Activated naive CD4-positive, alpha-beta T cell treated with anti-CD3 and anti-CD28 coated beads, Interleukin-2, amount 10 ng/mL, durations not matched to agents 7 days and 5 days (primary cell): ENCODE results near the gene C9orf153.
"Not testable (repeated sequence)": the region's sequence is repeated elsewhere in the genome, so short reads cannot be mapped to it uniquely, and the experiment has no call there.

Source experiments
- CTCF ChIA-PET: fragments of 350-600 bp; sonication (Branson Sonifier 250); formaldehyde crosslinking; loops from one replicate; lab custom pipeline; 2021; ENCODE audit warnings: antibody characterized with exemption; lab: Charles Lee
- DNase-seq: peaks from one replicate; pipeline ENCODE4 v3.0.0-alpha.2; 2020
- H3K27ac Mint-ChIP-seq: one replicate; pipeline ENCODE4 v1.8.0; 2021; ENCODE audit warnings: mild to moderate bottlenecking, moderate library complexity, mixed read lengths
- H3K27me3 Mint-ChIP-seq: one replicate; pipeline ENCODE4 v1.8.0; 2021; ENCODE audit warnings: mild to moderate bottlenecking, mixed read lengths
- H3K36me3 Mint-ChIP-seq: one replicate; pipeline ENCODE4 v1.8.0; 2021; ENCODE audit warnings: mixed read lengths
- H3K4me1 Mint-ChIP-seq: one replicate; pipeline ENCODE4 v1.8.0; 2021; ENCODE audit warnings: mixed read lengths
- H3K4me3 Mint-ChIP-seq: one replicate; pipeline ENCODE4 v1.8.0; 2021; ENCODE audit warnings: mild to moderate bottlenecking, moderate library complexity, mixed read lengths
- H3K9me3 Mint-ChIP-seq: one replicate; pipeline ENCODE4 v1.8.0; 2021; ENCODE audit warnings: mixed read lengths

The C9orf153 gene

DNA sequence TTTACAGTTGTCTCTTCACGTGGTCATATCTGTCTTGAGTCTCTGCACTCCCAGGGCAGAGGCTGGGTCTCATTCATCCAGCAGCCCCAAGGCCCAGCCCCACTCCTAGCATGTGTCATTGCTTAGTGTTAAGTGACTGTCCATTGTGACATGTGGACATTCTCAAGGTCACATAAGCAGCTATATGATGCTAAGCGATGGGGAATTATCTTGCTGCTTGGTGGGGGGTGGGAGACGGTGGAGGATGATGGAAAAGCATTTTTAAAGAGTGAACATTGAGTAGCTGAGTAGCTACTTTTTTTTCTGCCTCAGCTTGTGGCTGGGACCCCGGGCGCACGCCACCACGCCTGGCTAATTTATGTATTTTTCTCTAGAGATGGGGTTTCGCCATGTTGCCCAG is at the start of gene C9orf153:
Gene C9orf153, minus strand, starts transcription at position 101 of the 400 bp plus-strand sequence. CDS start 30,054 bp downstream, outside the sequence.
- H3K36me3 Mint-ChIP-seq = peaks cover 18% of the 10 kb centered on the region
- no peak for DNase-seq
- H3K4me3 Mint-ChIP-seq = no peak within 1 kb of the TSS

DNA sequence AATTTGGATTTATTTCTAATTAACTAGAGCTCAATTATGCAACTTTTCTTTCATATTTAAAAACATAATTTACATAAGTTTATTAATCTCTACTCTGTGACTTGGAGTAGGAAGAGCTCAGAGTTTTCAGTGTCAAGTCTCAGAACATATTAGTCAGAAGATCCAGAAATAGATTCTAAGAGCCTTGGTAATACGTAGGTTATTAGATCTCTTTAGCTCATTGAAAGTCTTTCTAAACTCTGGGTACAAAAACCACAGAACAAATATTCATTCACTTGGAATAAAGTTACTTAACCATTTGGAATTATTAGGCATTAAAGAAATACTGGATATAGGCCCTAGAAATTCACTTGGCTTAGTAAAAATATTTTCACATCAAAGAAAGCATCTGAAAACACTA is 49.2 kb upstream of the C9orf153 start:
- Mint-ChIP-seq H3K4me1 (peaks cover 20% of the 10 kb centered on the region), H3K9me3 (no peaks in the 10 kb centered on the region), H3K27me3 (no peaks in the 10 kb centered on the region), H3K27ac (no peak overlapping the region), H3K4me3 (no peak overlapping the region), H3K36me3 (peaks cover 62% of the 10 kb centered on the region)
- CTCF ChIA-PET = interaction anchor here (1.2 kb wide), 1 partner anchor 14 kb away, joined by 4 read pairs; no protein-coding TSS in a partner anchor
- DNase-seq = no peak

More for the DNA sequence above, at the start of gene C9orf153:
- Mint-ChIP-seq H3K9me3 (no peaks in the 10 kb centered on the region), H3K27me3 (no peaks in the 10 kb centered on the region), H3K4me1 (no peaks in the 10 kb centered on the region), H3K27ac (no peak within 1 kb of the TSS)
- CTCF ChIA-PET = no interaction called here

DNA sequence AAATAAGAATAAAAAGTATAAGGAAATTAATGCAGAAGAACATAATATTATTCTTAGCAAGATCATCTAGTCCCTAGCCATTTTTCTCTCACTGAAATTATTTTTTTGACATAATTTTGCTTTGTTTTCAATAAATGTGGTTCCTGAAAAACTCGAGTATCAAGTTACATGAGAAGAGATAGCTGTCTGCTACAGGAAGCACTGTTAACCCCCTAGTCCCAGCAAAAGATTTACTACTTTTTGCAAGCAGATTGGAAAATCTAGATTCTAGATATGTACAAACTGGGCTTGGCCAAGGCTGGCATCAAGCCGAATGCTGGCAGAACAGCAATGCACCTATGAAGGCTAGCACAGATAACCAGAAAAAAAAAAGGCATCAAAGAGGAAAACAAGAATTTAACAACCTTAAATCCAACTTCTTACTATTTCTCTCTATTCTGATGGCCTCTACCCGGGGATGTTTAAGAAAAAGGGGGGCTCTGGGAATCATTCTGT is 44.8 kb upstream of the C9orf153 start:
- peaks cover 57% of the 10 kb centered on the region for H3K36me3 Mint-ChIP-seq
- no peaks in the 10 kb centered on the region for H3K27me3 Mint-ChIP-seq
- CTCF ChIA-PET = no interaction called here
- no peak overlapping the region for H3K4me3 Mint-ChIP-seq
- no peak overlapping the region for H3K27ac Mint-ChIP-seq
- H3K4me1 Mint-ChIP-seq = peaks cover 21% of the 10 kb centered on the region
- no peaks in the 10 kb centered on the region for H3K9me3 Mint-ChIP-seq
- no peak for DNase-seq

DNA sequence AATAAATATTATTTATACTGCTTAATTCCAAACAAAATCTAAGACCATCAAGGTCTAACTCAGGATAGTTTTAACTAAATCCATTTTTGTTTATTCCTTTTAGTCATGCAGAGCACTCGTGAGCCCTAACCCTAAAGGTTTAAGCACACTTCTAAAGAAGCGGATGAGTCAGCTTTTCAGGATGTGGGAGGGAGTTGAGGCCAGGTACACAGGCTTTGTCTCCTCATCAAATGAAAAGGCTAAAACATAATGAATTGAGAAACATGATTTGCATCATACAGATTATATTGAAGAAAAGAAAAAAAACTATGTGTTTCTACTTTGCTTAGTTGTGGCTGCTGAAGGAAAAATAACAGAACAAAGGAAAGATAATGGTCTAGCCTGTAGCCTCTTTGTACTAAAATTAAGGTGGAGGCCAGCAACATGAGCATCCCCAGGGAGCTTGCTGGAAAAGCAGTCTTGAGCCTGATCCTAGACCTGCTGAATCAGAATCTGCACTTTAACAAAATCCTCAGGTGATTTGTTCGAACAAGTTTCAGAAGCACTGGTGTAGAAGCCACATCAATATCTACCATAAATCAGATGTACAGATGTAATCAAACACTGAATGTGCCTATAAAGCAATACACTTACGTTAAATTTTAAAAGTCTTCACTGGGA is 44.0 kb upstream of the C9orf153 start:
- peaks cover 62% of the 10 kb centered on the region for H3K36me3 Mint-ChIP-seq
- CTCF ChIA-PET = interaction anchor here (1.1 kb wide), 1 partner anchor 51 kb away, joined by 3 read pairs; the partner anchor contains the start of gene TUT7
- peaks cover 21% of the 10 kb centered on the region for H3K4me1 Mint-ChIP-seq
- H3K27ac Mint-ChIP-seq = peak overlapping the region; percentile 76
- no peaks in the 10 kb centered on the region for H3K27me3 Mint-ChIP-seq
- peak; percentile 46 for DNase-seq
- H3K4me3 Mint-ChIP-seq = no peak overlapping the region
- H3K9me3 Mint-ChIP-seq = no peaks in the 10 kb centered on the region

DNA sequence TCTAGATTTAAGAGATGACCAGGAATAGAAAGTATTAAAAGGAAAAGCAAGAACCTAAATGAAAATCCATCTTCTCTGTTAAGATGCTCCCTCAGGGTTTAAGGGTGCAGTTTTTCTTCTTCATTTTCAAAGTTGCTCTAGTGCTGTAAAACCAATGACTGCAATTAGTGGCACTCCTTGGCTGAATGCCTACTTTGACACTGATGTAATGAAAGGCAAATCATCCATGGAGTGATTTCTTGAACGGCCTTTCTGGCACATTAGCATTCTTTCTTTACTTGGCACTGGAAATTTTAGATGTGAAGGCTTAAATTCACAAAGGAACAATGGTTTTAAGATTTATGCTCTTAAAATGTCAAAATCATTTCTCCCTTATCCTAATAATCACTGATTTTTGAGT is 42.2 kb upstream of the C9orf153 start:
- H3K4me3 Mint-ChIP-seq = no peak overlapping the region
- H3K27me3 Mint-ChIP-seq = no peaks in the 10 kb centered on the region
- CTCF ChIA-PET = interaction anchor here (0.6 kb wide), 1 partner anchor 14 kb away, joined by 5 read pairs; no protein-coding TSS in a partner anchor

DNA sequence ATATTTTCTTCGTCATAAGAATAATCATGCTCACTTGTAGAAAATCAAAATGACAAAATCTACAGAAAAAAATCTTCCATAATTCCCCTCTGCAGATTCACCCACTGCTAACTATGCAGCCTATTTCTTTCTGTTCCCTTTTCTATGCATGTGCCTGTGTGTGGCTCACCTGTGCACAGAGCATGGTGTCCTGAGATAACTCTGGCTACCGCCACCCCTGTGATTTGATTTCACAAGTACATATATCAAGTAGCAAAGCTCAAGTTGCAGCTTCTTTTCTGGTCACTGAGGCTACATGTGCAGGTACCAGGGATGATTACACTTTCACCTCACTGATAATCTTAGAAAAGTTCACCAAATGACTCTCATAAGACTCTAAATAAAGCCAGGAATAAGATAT is 41.2 kb upstream of the C9orf153 start:
- Mint-ChIP-seq H3K36me3 (peaks cover 57% of the 10 kb centered on the region), H3K4me1 (peaks cover 20% of the 10 kb centered on the region), H3K27me3 (no peaks in the 10 kb centered on the region)

More for the DNA sequence above, 42.2 kb upstream of the C9orf153 start:
- DNase-seq = no peak
- H3K4me1 Mint-ChIP-seq = peaks cover 21% of the 10 kb centered on the region
- peaks cover 67% of the 10 kb centered on the region for H3K36me3 Mint-ChIP-seq
- no peak overlapping the region for H3K27ac Mint-ChIP-seq
- no peaks in the 10 kb centered on the region for H3K9me3 Mint-ChIP-seq

DNA sequence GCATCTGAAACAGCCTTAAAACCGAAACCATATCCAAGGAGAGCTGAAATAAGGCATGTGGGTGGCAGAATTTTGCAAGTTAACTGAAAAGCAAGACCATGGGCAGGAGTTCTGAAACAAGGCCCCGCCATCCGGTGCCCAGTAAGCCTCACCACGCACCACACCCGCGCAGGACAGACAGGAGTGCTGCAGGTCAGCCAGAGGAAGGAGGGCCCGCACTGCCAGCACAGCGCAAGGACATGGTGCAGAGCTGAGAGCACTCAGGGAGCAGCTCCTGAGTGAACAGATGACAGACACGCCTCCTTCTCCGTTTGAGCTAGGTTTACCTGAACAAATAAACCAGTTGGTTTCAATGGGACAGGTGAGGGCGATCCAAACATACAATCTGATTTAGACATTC is 39.4 kb upstream of the C9orf153 start:
- H3K27ac Mint-ChIP-seq = peak overlapping the region; percentile 52
- CTCF ChIA-PET = interaction anchor here (1.3 kb wide), 1 partner anchor 14 kb away, joined by 3 read pairs; no protein-coding TSS in a partner anchor
- DNase-seq = no peak
- no peaks in the 10 kb centered on the region for H3K9me3 Mint-ChIP-seq
- no peak overlapping the region for H3K4me3 Mint-ChIP-seq
- peaks cover 10% of the 10 kb centered on the region for H3K4me1 Mint-ChIP-seq
- H3K27me3 Mint-ChIP-seq = no peaks in the 10 kb centered on the region
- H3K36me3 Mint-ChIP-seq = peaks cover 56% of the 10 kb centered on the region

More for the DNA sequence above, 41.2 kb upstream of the C9orf153 start:
- Mint-ChIP-seq H3K27ac (no peak overlapping the region), H3K4me3 (no peak overlapping the region), H3K9me3 (no peaks in the 10 kb centered on the region)
- DNase-seq = no peak
- CTCF ChIA-PET = interaction anchor here (0.6 kb wide), 1 partner anchor 15 kb away, joined by 5 read pairs; no protein-coding TSS in a partner anchor

DNA sequence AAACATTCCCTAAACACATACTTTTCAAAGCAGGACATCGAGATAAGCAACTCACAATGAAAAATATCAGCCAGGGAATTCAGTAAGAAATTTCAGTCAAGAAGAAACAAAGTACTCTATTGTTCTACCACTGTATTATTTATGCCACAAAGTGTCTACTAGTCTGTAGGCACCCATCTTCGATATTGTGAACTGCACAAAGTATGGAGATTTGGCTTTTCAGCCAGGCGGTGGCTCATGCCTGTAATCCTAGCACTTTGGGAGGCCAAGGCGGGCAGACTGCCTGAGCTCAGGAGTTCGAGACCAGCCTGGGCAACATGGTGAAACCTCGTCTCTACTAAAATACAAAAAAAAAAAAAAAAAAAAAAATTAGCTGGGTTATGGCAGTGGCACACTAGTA is 30.9 kb upstream of the C9orf153 start:
- DNase-seq, H3K4me1 Mint-ChIP-seq, CTCF ChIA-PET, H3K27ac Mint-ChIP-seq, H3K27me3 Mint-ChIP-seq, H3K4me3 Mint-ChIP-seq, H3K9me3 Mint-ChIP-seq: not testable (repeated sequence)
- peaks cover 22% of the 10 kb centered on the region for H3K36me3 Mint-ChIP-seq

DNA sequence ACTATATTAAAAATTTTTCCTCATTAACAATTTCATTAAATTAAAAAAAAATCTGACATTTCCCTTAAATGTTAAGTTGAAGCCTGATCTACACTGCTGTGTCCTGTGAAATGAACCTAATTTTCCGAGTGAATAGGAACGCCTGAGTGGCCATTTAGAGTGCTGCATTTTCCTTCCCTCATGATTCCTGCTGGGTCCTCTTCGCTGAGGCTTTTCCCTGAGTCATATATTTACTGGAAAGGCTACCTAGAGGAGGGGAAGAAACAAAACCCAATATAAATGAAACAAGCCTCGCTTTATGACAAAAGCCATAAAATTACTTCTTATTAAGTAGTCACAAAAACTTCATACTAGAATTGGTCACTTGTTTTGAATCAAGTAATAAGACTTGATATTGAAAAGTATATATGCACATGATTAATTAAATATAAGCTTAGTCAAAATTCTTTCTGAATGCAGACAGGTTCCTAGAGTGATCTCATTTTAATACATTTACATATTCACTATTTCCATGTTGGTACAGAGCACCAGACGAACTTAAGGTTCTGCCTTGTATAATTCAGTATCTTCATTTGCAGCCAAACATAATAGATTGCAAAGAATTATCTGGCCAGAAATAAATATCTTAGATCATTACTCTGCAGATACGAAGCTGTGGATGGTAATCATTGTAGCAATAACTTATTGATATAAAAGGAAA is 29.2 kb upstream of the C9orf153 start:
- no peak overlapping the region for H3K4me3 Mint-ChIP-seq
- DNase-seq = no peak
- no peaks in the 10 kb centered on the region for H3K27me3 Mint-ChIP-seq
- no peak overlapping the region for H3K27ac Mint-ChIP-seq
- H3K36me3 Mint-ChIP-seq = peaks cover 13% of the 10 kb centered on the region
- CTCF ChIA-PET = no interaction called here
- peaks cover 4% of the 10 kb centered on the region for H3K4me1 Mint-ChIP-seq
- H3K9me3 Mint-ChIP-seq = no peaks in the 10 kb centered on the region

DNA sequence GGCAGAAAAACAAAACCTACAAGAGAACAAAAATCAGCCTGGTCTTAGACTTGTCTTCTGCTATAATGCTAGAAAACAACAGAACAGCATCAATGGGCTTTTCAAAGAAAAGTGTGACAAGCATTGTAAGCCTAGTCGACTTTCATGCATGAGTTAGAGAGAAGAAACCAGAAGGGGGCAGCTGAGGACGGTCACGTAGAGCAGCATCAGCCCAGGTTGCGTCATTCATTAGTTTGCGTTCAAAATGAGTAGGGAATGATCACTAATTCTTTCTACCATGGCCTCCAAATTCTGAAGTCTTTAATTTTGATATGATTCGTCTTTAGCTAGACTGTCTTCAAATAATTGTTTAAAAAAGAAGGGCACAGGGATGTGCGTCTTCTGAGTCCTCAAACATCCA is 27.6 kb upstream of the C9orf153 start:
- H3K4me3 Mint-ChIP-seq = no peak overlapping the region
- CTCF ChIA-PET = no interaction called here
- DNase-seq = no peak
- no peaks in the 10 kb centered on the region for H3K27me3 Mint-ChIP-seq
- no peak overlapping the region for H3K27ac Mint-ChIP-seq
- H3K9me3 Mint-ChIP-seq = no peaks in the 10 kb centered on the region
- peaks cover 13% of the 10 kb centered on the region for H3K4me1 Mint-ChIP-seq
- peaks cover 5% of the 10 kb centered on the region for H3K36me3 Mint-ChIP-seq

DNA sequence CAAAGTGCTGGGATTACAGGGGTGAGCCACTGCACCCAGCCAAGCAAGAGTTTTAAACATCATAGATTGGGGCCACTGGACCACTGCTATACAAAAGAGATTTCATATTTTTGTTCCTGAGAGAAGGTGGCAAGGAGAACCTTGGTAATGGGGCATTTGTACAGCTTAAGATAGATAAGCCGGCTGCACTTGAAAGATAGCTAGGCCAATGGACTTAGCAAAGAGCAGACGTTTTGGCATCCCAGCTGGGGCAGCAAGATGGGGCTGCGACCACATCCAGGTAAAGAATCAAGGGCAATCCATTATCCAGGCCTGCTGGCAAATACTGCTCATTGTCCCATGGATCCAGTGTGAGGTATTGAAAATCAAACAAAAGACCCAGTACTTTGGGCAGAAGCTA is 26.8 kb upstream of the C9orf153 start:
- CTCF ChIA-PET = interaction anchor here (0.6 kb wide), 1 partner anchor 10 kb away, joined by 3 read pairs; no protein-coding TSS in a partner anchor
- Mint-ChIP-seq H3K27ac (no peak overlapping the region), H3K4me1 (peaks cover 16% of the 10 kb centered on the region), H3K9me3 (no peaks in the 10 kb centered on the region), H3K27me3 (no peaks in the 10 kb centered on the region), H3K36me3 (peaks cover 5% of the 10 kb centered on the region), H3K4me3 (no peak overlapping the region)
- DNase-seq = no peak

DNA sequence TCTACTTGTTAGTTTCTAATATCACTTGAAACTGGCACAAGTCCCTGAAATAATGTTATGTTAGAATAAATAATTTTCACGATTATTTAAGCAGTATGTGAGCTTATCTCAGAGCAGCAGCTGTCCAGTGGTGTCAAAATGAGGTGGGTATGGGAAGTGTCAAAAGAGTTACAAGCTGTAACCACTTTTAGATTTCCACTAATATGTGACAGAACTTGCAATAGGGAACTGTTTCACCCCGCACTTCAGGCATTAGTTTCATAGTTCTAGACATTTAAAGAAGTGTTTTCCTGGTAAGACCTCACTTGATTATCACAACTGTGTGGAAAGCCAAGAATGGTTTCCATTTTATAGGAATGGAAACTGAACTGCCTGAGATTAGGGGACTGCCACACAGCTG is 25.8 kb upstream of the C9orf153 start:
- H3K27ac Mint-ChIP-seq = no peak overlapping the region
- no peak for DNase-seq
- peaks cover 24% of the 10 kb centered on the region for H3K4me1 Mint-ChIP-seq
- no peaks in the 10 kb centered on the region for H3K9me3 Mint-ChIP-seq
- H3K36me3 Mint-ChIP-seq = peaks cover 7% of the 10 kb centered on the region
- H3K27me3 Mint-ChIP-seq = no peaks in the 10 kb centered on the region
- H3K4me3 Mint-ChIP-seq = no peak overlapping the region
- CTCF ChIA-PET = interaction anchor here (0.7 to 0.9 kb wide), 2 partner anchors 14 to 25 kb away, joined by 3 read pairs; no protein-coding TSS in a partner anchor

DNA sequence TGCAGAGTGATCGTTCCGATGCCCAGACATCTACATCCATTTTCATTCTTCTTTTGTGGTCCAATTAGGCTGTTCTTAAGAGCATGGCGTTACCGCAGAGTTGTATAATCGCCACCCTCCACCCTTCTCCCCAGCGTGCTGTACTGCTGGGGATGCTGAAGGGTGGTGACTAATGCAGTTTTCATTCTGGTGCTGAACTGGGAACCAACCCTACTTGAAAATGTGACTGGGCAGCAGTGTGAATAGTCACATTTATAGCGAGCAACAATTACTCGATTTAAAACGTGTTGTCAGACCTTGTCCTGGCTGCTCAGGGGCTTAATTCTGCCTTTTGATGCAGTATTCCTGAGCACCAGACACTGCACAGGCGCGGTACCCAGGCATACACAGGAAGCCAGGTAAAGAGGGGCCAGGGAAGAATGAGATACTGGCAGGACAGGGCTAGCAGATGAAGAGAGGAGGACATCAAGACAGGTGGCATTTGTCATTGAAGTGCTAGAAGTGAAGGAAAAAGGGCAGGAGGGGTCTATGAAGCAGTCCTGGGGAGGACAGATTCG is 23.6 kb upstream of the C9orf153 start:
- H3K36me3 Mint-ChIP-seq = peaks cover 13% of the 10 kb centered on the region
- H3K4me1 Mint-ChIP-seq = peaks cover 35% of the 10 kb centered on the region
- peak; percentile 29 for DNase-seq
- no peaks in the 10 kb centered on the region for H3K27me3 Mint-ChIP-seq
- no peaks in the 10 kb centered on the region for H3K9me3 Mint-ChIP-seq
- peak overlapping the region; percentile 97 for H3K27ac Mint-ChIP-seq
- CTCF ChIA-PET = interaction anchor here (1.9 kb wide), 1 partner anchor 81 kb away, joined by 5 read pairs; no protein-coding TSS in a partner anchor
- H3K4me3 Mint-ChIP-seq = peak overlapping the region; percentile 87
